Thymus (tissue), 11 donors: Measurements from ENCODE around the gene QDPR. TPM values are rescaled to one million over a fixed set of nuclear protein-coding genes. Genes with fewer than 3 reads are reported as not detected.
"Not testable (repeated sequence)": the region's sequence is repeated elsewhere in the genome, so short reads cannot be mapped to it uniquely, and the experiment has no call there.

ENCODE experiments used
- DNase-seq, 9 donors: peaks; one replicate each; pipeline ENCODE4 v3.0.0-alpha.2; 2013; ENCODE audit warnings: low spot score in 9 of 9, low read depth in 6 of 9, missing footprints in 1 of 9
- H3K27ac ChIP-seq, 2 donors: one replicate each; pipeline ENCODE4 v1.5.1; 2013; ENCODE audit warnings: control low read depth in 1 of 2, low read depth in 1 of 2, low read length in 1 of 2, mild to moderate bottlenecking in 1 of 2, moderate library complexity in 1 of 2
- H3K27me3 ChIP-seq, 2 donors: one replicate each; pipeline ENCODE4 v1.5.1; 2013; ENCODE audit warnings: low read length in 1 of 2; ENCODE audit not compliant: control insufficient read depth in 2 of 2, insufficient read depth in 1 of 2
- H3K36me3 ChIP-seq, 2 donors: one replicate each; pipeline ENCODE4 v1.5.1; 2013; ENCODE audit warnings: low read length in 1 of 2, mild to moderate bottlenecking in 1 of 2, moderate library complexity in 1 of 2; ENCODE audit not compliant: control insufficient read depth in 2 of 2, insufficient read depth in 2 of 2
- H3K4me1 ChIP-seq, 2 donors: one replicate each; pipeline ENCODE4 v1.5.1; 2013; ENCODE audit warnings: low read length in 2 of 2; ENCODE audit not compliant: control insufficient read depth in 2 of 2, insufficient read depth in 2 of 2
- H3K4me3 ChIP-seq, 2 donors: one replicate each; pipeline ENCODE4 v1.5.1; 2013; ENCODE audit warnings: low read length in 2 of 2, control low read depth in 1 of 2, mild to moderate bottlenecking in 1 of 2
- H3K9me3 ChIP-seq, 2 donors: one replicate each; pipeline ENCODE4 v1.5.1; 2013; ENCODE audit warnings: low read length in 1 of 2, mild to moderate bottlenecking in 1 of 2; ENCODE audit not compliant: control insufficient read depth in 2 of 2, insufficient read depth in 1 of 2
- WGBS: extraction: QIAGEN DNeasy Blood & Tissue Kit; methylation state at CpG from one replicate; pipeline ENCODE4 v1.1.7; 2013; 5-methylcytosine and 5-hydroxymethylcytosine counted together
- polyA plus RNA-seq: library from polyadenylated mRNA; stranded (reverse); fragments of 200-250 nt; gene quantifications from one replicate; pipeline ENCODE4 v1.2.3, GENCODE V29; 2013
- total RNA-seq: library from RNA; stranded (reverse); fragments of 120-200 nt; gene quantifications from one replicate; pipeline ENCODE4 v1.2.4, GENCODE V29; 2013
- donor health status: healthy.

The QDPR gene
- total and polyA plus RNA-seq, 2 donors, result 4.5 to 19.5 TPM

DNA sequence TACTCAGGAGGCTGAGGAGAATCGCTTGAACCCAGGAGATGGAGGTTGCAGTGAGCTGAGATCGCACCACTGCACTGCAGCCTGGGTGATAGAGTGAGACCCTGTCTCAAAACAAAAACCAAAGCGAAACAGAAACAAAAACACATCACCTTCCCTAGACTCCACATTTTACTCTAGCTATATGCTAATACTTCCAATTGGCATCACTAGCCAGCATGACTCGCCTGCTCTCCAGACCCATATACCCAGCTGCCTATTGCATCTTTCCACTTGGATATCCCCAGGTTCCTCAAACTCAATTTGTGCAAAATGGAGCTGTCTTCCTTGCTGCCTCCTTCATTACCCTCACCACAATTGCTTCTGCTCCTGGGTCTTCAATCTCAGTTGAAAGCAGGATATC, 42.7 kb upstream of the QDPR start:
- H3K9me3 ChIP-seq, result no peaks in the 10 kb centered on the region
- 85% methylated on average over 4 of the region's 4 CpGs for WGBS

DNA sequence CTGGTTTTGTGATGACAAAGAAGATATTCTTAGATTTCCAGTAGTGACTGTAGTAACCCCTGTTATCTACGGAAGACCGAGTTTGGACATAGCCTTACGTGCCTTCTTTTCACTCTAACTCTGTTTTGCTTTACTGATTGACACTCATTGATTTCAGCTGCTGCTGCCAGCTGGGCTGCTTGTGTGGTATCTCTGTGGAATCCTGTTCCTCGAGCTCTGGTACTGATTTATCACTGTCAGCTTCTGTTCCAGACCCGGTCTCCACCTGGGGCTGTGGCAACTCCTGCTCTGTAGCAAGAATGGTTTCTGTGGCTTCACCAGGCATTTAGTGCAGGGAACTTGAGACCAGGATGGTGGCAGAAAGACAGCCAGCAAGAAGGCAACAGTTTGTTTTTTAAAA, 40.5 kb upstream of the QDPR start:
- H3K4me1 ChIP-seq, result no peaks in the 10 kb centered on the region
- no peaks in the 10 kb centered on the region for H3K36me3 ChIP-seq
- H3K9me3 ChIP-seq, result no peaks in the 10 kb centered on the region
- DNase-seq, result no peak
- H3K27me3 ChIP-seq, result peaks cover 0 to 4% of the 10 kb centered on the region in 2 donors
- H3K4me3 ChIP-seq, result no peak overlapping the region
- H3K27ac ChIP-seq, result no peak overlapping the region
- 81% methylated on average over 5 of the region's 5 CpGs for WGBS

More for the DNA sequence above, 42.7 kb upstream of the QDPR start:
- no peak overlapping the region for H3K4me3 ChIP-seq
- DNase-seq, result no peak
- H3K27me3 ChIP-seq, result peaks cover 0 to 4% of the 10 kb centered on the region in 2 donors
- H3K36me3 ChIP-seq, result no peaks in the 10 kb centered on the region
- H3K4me1 ChIP-seq, result no peaks in the 10 kb centered on the region
- H3K27ac ChIP-seq, result no peak overlapping the region

DNA sequence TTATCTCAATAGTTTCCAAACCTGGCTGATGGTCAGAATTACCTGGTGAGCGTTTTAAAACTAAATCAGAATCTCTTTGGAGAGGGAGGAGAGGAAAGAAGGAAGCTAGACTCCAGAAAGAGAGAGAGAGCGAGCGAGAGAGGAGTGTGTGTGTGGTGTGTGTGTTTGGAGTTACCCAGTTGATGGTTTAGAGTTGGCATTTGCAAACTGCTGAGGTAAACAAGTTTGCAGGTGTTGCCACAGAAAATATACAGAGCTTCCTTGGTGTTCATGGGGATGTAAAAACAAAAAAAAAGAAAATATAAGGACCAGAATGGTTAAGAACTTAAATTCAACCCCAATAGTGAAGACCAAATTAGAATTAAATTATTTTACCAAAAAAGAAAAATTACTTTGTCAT, 38.7 kb upstream of the QDPR start:
- H3K4me1 ChIP-seq, result no peaks in the 10 kb centered on the region
- no peak overlapping the region for H3K4me3 ChIP-seq
- H3K27me3 ChIP-seq, result peaks cover 0 to 4% of the 10 kb centered on the region in 2 donors
- no peak overlapping the region for H3K27ac ChIP-seq
- no peaks in the 10 kb centered on the region for H3K36me3 ChIP-seq
- no peaks in the 10 kb centered on the region for H3K9me3 ChIP-seq
- WGBS, result 95% methylated on average over 3 of the region's 3 CpGs
- no peak for DNase-seq

DNA sequence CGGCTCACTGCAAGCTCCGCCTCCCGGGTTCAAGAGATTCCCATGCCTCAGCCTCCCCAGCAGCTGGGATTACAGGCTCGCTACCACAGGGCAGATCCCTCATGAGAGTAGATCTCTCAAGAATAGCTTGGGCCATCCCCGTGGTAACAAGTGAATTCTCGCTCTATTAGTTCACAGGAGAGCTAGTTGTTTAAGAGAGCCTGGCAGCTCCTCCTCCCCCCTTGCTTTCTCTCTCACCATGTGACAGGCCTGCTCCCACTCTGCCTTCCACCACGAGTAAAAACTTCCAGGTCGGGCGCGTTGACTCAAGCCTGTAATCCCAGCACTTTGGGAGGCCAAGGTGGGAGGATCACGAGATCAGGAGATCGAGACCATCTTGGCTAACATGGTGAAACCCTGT, 34.8 kb upstream of the QDPR start:
- H3K9me3 ChIP-seq, result no peaks in the 10 kb centered on the region
- no peak for DNase-seq
- H3K4me3 ChIP-seq, result no peak overlapping the region
- H3K27ac ChIP-seq, result no peak overlapping the region
- no peaks in the 10 kb centered on the region for H3K36me3 ChIP-seq
- 96% methylated on average over 12 of the region's 12 CpGs for WGBS
- H3K4me1 ChIP-seq, result no peaks in the 10 kb centered on the region
- peaks cover 0 to 4% of the 10 kb centered on the region in 2 donors for H3K27me3 ChIP-seq

DNA sequence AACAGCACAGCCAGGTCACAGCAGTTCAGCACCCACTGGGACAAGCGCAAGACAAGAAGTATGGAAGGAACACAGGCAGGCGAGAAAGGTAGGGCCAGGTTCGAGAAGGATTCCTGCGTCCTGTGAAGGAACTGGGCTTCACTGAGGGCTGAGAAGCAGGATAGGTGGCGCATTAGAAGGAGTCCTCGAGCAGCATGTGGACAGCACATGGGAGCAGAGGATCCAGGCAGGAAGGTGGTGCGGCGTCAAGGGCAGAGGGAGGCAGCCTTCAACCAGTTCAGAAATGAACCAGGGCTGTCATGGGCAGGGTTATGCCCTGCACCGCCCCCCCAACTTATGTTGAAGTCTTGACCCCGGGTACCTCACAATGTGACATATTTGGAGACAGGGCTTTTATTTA, 34.3 kb upstream of the QDPR start:
- Histone ChIP-seq H3K9me3 (no peaks in the 10 kb centered on the region), H3K4me3 (no peak overlapping the region), H3K4me1 (no peaks in the 10 kb centered on the region), H3K27me3 (no peaks in the 10 kb centered on the region), H3K36me3 (no peaks in the 10 kb centered on the region), H3K27ac (no peak overlapping the region)
- no peak for DNase-seq
- 97% methylated on average over 10 of the region's 10 CpGs for WGBS

DNA sequence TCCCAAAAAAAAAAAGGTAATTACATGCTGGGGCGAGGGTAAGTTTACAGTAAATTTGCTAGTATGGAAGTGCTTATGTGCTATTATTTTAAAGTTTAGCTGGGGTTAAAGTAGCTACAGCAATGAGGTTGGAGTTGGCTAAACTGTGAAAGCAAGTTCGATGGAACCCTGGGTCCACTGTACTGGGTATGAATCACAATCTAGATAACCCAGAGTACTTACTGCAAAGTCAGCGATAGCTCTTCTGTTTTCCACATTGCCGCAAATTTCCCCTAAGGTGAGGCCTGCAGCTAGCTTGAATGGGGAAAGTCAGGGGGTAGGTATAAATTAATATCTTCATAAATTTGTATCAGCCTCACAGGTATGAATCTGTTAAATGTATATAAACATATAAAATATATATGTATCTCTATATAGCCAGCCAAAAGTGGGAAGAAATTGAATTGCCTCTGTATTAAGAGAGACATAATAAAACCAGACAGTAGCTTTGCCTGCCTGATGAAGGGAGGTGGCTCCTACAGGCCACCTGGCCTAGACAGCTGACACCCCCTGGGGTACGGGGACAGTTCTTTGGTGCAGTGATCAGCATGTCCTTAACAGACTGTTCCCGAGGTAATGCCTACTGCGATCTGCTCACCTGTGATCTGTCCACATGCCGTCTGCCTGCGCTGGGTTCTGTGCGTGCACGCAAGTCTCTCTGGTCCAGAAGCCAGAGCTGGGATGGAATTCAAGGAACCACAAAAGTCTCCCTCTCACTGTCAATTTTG, 33.7 kb upstream of the QDPR start:
- peaks cover 0 to 1% of the 10 kb centered on the region in 2 donors for H3K27me3 ChIP-seq
- no peak overlapping the region for H3K4me3 ChIP-seq
- no peak for DNase-seq
- H3K4me1 ChIP-seq, result no peaks in the 10 kb centered on the region
- no peaks in the 10 kb centered on the region for H3K9me3 ChIP-seq
- no peak overlapping the region for H3K27ac ChIP-seq
- no peaks in the 10 kb centered on the region for H3K36me3 ChIP-seq
- WGBS, result 82% methylated on average over 11 of the region's 11 CpGs

DNA sequence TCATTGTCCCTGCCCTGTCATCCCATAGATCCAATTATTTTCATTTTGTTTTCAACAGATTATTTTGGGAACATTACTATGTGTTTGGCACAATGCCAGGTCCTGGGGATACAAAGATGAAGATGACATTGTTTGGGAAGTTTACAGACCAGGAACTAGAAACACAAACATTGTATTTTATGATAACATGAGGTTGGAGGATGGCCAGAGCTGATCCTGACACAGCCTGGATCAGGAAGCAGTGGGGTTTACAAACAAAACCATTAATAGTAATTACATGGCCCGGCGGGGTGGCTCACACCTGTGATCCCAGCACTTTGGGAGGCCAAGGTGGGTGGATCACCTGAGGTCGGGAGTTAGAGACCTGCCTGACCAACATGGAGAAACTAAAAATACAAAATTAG, 32.9 kb upstream of the QDPR start:
- no peak for DNase-seq
- peaks cover 0 to 2% of the 10 kb centered on the region in 2 donors for H3K27me3 ChIP-seq
- H3K4me1 ChIP-seq, result no peaks in the 10 kb centered on the region
- 67% methylated on average over 3 of the region's 3 CpGs for WGBS
- H3K27ac ChIP-seq, result no peak overlapping the region
- no peaks in the 10 kb centered on the region for H3K9me3 ChIP-seq
- no peak overlapping the region for H3K4me3 ChIP-seq
- no peaks in the 10 kb centered on the region for H3K36me3 ChIP-seq

DNA sequence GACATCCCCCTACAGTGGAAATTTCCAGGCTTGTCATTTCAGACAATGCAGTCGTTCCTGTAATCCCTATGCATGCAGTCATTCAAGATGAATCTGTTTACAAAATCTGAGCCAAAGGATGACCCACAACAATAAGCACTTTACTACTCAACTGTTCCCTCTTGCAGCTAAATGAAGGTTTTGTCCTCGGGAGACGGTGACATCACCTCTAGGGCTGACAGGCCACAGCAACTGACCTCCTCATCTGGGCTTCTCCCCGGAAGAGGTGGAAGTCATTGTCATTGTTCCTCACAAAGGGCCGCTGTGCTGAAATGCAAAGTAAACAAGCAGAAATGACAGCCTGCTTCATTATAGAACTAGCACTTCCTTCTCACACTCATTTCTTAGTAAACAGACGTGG, 32.3 kb upstream of the QDPR start:
- H3K36me3 ChIP-seq, result no peaks in the 10 kb centered on the region
- no peak overlapping the region for H3K4me3 ChIP-seq
- H3K27ac ChIP-seq, result no peak overlapping the region
- 75% methylated on average over 6 of the region's 6 CpGs for WGBS
- no peaks in the 10 kb centered on the region for H3K9me3 ChIP-seq
- no peaks in the 10 kb centered on the region for H3K4me1 ChIP-seq
- H3K27me3 ChIP-seq, result peaks cover 0 to 2% of the 10 kb centered on the region in 2 donors
- DNase-seq, result no peak

DNA sequence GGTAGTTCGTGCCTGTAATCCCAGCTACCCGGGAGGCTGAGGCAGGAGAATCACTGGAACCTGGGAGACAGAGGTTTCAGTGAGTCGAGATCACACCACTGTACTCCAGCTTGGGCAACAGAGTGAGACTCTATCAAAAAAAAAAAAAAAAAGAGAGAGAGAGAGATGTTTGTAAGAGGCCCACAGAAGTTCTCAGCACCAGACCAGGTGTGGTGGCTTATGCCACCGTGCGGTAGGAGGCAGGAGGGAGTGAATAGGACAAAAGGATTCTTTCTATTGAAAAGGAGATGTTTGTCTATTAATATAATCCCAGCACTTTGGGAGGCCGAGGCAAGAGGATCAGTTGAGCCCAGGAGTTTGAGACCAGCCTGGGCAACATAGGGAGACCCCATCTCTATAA, 25.2 kb upstream of the QDPR start:
- not testable (repeated sequence) for H3K4me3 ChIP-seq, H3K27ac ChIP-seq, DNase-seq, H3K36me3 ChIP-seq, H3K27me3 ChIP-seq, H3K9me3 ChIP-seq, H3K4me1 ChIP-seq
- WGBS, result 96% methylated on average over 6 of the region's 6 CpGs
